ENCODE results near the gene NEK1. TPM values are rescaled to one million over a fixed set of nuclear protein-coding genes. Genes with fewer than 3 reads are reported as not detected.

The NEK1 gene
- total and polyA plus RNA-seq, 3 donors from 2014 or later = 10.3 to 27.9 (median 25.5) TPM

DNA sequence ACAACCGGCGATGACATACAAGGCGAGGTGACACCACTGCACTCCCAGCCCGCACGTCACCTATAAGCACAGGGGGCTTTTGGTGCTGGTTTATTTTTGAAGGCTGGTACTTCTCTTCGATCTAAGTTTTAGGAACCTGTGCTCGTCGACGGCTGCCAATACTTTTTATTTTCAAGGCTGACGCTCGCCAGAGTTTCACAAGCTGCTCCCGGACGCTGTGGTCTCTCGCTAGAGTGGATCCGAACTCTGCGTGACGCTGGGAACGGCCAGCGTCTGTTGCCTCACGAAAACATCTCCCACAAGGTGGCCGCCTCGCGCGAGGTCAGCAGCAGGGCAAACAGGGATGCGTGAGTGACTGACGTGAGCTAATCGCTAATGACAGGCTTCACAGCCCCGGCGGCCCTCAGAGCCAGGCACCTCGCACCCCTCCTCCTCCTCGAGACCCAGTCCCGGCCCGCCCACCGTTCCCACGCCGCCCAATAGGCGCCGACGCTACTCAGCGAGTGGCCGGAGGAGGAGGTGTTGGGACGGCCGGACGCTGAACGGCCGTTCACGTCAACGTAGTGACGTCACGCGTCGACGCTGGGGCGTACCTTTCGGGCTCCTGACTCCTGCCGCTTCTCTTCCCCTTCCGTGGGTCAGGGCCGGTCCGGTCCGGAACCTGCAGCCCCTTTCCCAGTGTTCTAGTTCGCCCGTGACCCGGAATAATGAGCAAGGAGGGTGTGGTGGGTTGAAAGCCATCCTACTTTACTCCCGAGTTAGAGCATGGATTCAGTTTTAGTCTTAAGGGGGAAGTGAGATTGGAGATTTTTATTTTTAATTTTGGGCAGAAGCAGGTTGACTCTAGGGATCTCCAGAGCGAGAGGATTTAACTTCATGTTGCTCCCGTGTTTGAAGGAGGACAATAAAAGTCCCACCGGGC, 7.8 kb upstream of the NEK1 start, which contains the start of gene CLCN3:
CLCN3 (plus strand) TSS at position 621 of the 922 bp plus-strand sequence. CDS start 15,351 bp downstream, outside the sequence.
- DNase-seq = peak; percentile 99
- Histone ChIP-seq H3K4me3 (peak within 1 kb of the TSS; percentile 74 to 87), H3K27ac (peak within 1 kb of the TSS; percentile 98), H3K36me3 (ENCODE audit: low read depth, missing control alignments) (no peaks in the 10 kb centered on the region), H3K4me1 (peaks cover 4% of the 10 kb centered on the region), H3K9me3 (no peaks in the 10 kb centered on the region), H3K27me3 (no peaks in the 10 kb centered on the region)
- intact Hi-C loops (cut with DNase I; ENCODE audit: low total_unique reads) = no loop called here
- WGBS, 2 donors = 0 to 1% methylated on average over 40 to 53 of the region's 67 CpGs
- TF ChIP-seq CTCF (IDR thresholded peaks at IDR 0.05) (peak in 2 of 3 experiments; percentile 13 to 17), POLR2A (IDR thresholded peaks at IDR 0.05) (peak; percentile 92)

- Histone ChIP-seq H3K9me3 (no peaks in the 10 kb centered on the region), H3K27me3 (no peaks in the 10 kb centered on the region), H3K27ac (peak overlapping the region; percentile 98), H3K4me1 (peaks cover 4% of the 10 kb centered on the region), H3K36me3 (ENCODE audit: low read depth, missing control alignments) (no peaks in the 10 kb centered on the region), H3K4me3 (peak overlapping the region; percentile 74 to 87)
- intact Hi-C loops (cut with DNase I; ENCODE audit: low total_unique reads) = no loop called here
- 1% methylated on average over 12 of the region's 12 CpGs for WGBS, 2 donors
- peak; percentile 55 to 79 (median 65) for TF ChIP-seq CTCF (IDR thresholded peaks at IDR 0.05)
- TF ChIP-seq POLR2A (IDR thresholded peaks at IDR 0.05) = no peak
- peak; percentile 79 for DNase-seq
These were observed 7.2 kb upstream of the NEK1 start for GRCh38 chr4:169619518-169619957.

- H3K27me3 ChIP-seq = no peaks in the 10 kb centered on the region
- H3K4me1 ChIP-seq = peaks cover 6% of the 10 kb centered on the region
- H3K4me3 ChIP-seq = peak overlapping the region in 1 of 2 donors; percentile 74
- no peaks in the 10 kb centered on the region for H3K36me3 ChIP-seq (ENCODE audit: low read depth, missing control alignments)
- H3K9me3 ChIP-seq = no peaks in the 10 kb centered on the region
- TF ChIP-seq POLR2A (IDR thresholded peaks at IDR 0.05) = no peak
- no peak for TF ChIP-seq CTCF (IDR thresholded peaks at IDR 0.05)
- WGBS, 2 donors = 74 to 85% methylated on average over 4 of the region's 4 CpGs
- peak overlapping the region; percentile 98 for H3K27ac ChIP-seq
- no peak for DNase-seq
- intact Hi-C loops (cut with DNase I; ENCODE audit: low total_unique reads) = no loop called here
These were observed 6.6 kb upstream of the NEK1 start for GRCh38 chr4:169618986-169619385.

- 55 to 60% methylated on average over 3 of the region's 3 CpGs for WGBS, 2 donors
- no peak overlapping the region for H3K4me3 ChIP-seq
- no peak for DNase-seq
- peaks cover 8% of the 10 kb centered on the region for H3K4me1 ChIP-seq
- no peaks in the 10 kb centered on the region for H3K36me3 ChIP-seq (ENCODE audit: low read depth, missing control alignments)
- no peaks in the 10 kb centered on the region for H3K27me3 ChIP-seq
- intact Hi-C loops (cut with DNase I; ENCODE audit: low total_unique reads) = no loop called here
- no peak overlapping the region for H3K27ac ChIP-seq
- no peak for TF ChIP-seq CTCF (IDR thresholded peaks at IDR 0.05)
- no peak for TF ChIP-seq POLR2A (IDR thresholded peaks at IDR 0.05)
- H3K9me3 ChIP-seq = no peaks in the 10 kb centered on the region
These were observed 5.9 kb upstream of the NEK1 start for GRCh38 chr4:169618286-169618685.

Measured in testis (tissue), 3 donors.